ENCODE measurements around the gene CDK10.

DNA sequence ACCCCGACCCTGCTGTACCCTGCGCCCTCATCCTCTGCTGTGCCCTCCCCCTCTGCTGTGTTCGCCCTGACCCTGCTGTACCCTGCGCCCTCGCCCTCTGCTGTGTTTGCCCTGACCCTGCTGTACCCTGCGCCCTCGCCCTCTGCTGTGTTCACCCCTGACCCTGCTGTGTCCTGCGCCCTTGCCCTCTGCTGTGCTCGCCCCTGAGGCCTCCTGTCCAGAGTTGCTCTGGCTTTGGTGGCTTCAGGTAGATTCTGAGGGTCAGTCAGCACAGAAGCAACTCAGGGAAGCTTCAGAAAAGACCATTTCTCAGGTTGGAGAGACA, 46.4 kb downstream of the CDK10 start:
- TF ChIP-seq POLR2A (IDR thresholded peaks at IDR 0.05) = no peak
- TF ChIP-seq, protein P1, sequence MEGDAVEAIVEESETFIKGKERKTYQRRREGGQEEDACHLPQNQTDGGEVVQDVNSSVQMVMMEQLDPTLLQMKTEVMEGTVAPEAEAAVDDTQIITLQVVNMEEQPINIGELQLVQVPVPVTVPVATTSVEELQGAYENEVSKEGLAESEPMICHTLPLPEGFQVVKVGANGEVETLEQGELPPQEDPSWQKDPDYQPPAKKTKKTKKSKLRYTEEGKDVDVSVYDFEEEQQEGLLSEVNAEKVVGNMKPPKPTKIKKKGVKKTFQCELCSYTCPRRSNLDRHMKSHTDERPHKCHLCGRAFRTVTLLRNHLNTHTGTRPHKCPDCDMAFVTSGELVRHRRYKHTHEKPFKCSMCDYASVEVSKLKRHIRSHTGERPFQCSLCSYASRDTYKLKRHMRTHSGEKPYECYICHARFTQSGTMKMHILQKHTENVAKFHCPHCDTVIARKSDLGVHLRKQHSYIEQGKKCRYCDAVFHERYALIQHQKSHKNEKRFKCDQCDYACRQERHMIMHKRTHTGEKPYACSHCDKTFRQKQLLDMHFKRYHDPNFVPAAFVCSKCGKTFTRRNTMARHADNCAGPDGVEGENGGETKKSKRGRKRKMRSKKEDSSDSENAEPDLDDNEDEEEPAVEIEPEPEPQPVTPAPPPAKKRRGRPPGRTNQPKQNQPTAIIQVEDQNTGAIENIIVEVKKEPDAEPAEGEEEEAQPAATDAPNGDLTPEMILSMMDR (IDR thresholded peaks at IDR 0.05) = no peak

All from right lobe of liver (tissue), 4 donors.